HEK293 (cell line): ENCODE results near the gene GDPGP1.

Experiments used
- PRDM6 ChIP-seq: fragments of 450-650 bp; formaldehyde crosslinking; IDR thresholded peaks from 2 replicates; pipeline ENCODE4 v1.5.1; 2017; ENCODE audit warnings: missing biosample characterization, missing genetic modification characterization
- REPIN1 ChIP-seq: fragments of 450-650 bp; formaldehyde crosslinking; IDR thresholded peaks from 2 replicates; pipeline ENCODE4 v1.5.1; 2017; ENCODE audit warnings: missing biosample characterization, missing genetic modification characterization, low read depth
- YY1 ChIP-seq: fragments of 450-650 bp; formaldehyde crosslinking; IDR thresholded peaks from 2 replicates; pipeline ENCODE4 v1.5.1; 2018; ENCODE audit warnings: missing biosample characterization, missing genetic modification characterization
- ZNF23 ChIP-seq: fragments of 450-650 bp; formaldehyde crosslinking; IDR thresholded peaks from 2 replicates; pipeline ENCODE4 v1.5.1; 2016; ENCODE audit warnings: missing biosample characterization, missing genetic modification characterization, borderline replicate concordance
- ZNF274 ChIP-seq, 2 experiments: fragments of 200-500 bp in 1 of 2; fragments of 450-650 bp in 1 of 2; sonication (Bioruptor generic) in 1 of 2; formaldehyde crosslinking in 1 of 2; IDR thresholded peaks; 2 replicates each; pipeline versions ENCODE4 v1.5.1 to v1.6.1; 2014 to 2016; ENCODE audit warnings: borderline replicate concordance in 1 of 2, inconsistent platforms in 1 of 2, low read length in 1 of 2, missing biosample characterization in 1 of 2, missing genetic modification characterization in 1 of 2
- ZNF639 ChIP-seq: fragments of 450-650 bp; formaldehyde crosslinking; IDR thresholded peaks from 2 replicates; pipeline ENCODE4 v1.5.1; 2016; ENCODE audit warnings: missing biosample characterization, missing genetic modification characterization
- TF ChIP-seq, protein P1 (sequence below): fragments of 450-650 bp; formaldehyde crosslinking; IDR thresholded peaks from 2 replicates; pipeline ENCODE4 v1.5.1; 2016; ENCODE audit warnings: missing biosample characterization, missing genetic modification characterization

DNA sequence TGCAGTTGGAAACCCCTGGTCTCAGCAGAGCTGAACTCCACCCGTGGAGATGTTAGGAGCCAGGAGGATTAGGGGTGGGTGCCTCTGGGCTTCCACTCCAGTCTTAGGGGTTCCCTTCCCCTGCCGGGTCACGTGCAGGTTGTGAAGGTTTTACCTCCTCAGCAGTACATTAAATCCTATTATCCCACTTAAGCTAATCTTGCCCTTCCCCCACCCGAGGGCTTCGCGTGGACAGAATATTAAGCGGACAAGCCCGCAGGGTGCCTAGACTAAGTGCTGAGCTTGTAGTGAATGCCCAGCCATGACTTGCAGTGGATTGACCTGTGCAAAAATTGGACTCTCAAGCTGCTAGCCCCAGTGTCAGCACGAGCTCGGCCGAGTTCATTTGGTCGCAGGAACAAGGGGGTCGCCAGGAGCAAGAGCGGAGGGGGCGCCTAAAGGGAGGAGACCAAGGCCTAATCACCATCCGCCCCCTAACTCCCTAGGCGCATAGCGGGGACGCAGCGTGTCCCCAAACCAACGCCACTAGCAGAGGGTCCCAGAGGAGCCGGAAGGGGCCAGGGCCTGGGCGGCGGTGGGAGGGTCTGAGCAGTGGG is 33.4 kb upstream of the GDPGP1 start:
- TF ChIP-seq, protein P1, sequence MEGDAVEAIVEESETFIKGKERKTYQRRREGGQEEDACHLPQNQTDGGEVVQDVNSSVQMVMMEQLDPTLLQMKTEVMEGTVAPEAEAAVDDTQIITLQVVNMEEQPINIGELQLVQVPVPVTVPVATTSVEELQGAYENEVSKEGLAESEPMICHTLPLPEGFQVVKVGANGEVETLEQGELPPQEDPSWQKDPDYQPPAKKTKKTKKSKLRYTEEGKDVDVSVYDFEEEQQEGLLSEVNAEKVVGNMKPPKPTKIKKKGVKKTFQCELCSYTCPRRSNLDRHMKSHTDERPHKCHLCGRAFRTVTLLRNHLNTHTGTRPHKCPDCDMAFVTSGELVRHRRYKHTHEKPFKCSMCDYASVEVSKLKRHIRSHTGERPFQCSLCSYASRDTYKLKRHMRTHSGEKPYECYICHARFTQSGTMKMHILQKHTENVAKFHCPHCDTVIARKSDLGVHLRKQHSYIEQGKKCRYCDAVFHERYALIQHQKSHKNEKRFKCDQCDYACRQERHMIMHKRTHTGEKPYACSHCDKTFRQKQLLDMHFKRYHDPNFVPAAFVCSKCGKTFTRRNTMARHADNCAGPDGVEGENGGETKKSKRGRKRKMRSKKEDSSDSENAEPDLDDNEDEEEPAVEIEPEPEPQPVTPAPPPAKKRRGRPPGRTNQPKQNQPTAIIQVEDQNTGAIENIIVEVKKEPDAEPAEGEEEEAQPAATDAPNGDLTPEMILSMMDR: no peak
- TF ChIP-seq YY1 (tag by site-specific recombination) (no peak), REPIN1 (tag by site-specific recombination) (no peak), ZNF23 (tag by site-specific recombination) (no peak), PRDM6 (tag by site-specific recombination) (no peak), ZNF274 (IDR thresholded peaks at IDR 0.05; ENCODE audit: low read length) (no peak), ZNF274 (tag by site-specific recombination; IDR thresholded peaks at IDR 0.05; ENCODE audit: borderline replicate concordance) (no peak), ZNF639 (tag by site-specific recombination) (no peak)
